ENCODE data around the gene RXRA.

The RXRA gene

DNA sequence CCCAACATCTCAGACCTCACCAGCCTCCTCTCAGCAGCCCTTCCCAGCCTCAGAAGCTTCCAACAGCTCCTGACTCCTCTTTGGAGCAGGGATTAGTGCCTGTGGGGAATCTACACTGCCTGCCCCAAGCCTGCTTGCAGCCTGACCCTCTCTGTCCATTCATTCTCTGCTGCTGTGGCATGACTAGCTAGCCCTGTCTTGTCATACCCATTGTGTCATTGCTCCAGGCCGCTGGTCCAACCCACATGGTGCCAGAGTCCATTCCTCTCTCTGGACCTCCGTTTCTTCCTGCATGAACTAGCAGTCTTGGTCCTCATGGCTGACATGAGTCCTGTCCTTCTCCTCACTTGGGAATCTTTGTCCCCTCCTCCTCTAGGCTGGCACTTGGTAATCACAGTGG lies 12.8 kb upstream of the RXRA start:
- DNase-seq (ENCODE audit: low read depth) = no peak

DNA sequence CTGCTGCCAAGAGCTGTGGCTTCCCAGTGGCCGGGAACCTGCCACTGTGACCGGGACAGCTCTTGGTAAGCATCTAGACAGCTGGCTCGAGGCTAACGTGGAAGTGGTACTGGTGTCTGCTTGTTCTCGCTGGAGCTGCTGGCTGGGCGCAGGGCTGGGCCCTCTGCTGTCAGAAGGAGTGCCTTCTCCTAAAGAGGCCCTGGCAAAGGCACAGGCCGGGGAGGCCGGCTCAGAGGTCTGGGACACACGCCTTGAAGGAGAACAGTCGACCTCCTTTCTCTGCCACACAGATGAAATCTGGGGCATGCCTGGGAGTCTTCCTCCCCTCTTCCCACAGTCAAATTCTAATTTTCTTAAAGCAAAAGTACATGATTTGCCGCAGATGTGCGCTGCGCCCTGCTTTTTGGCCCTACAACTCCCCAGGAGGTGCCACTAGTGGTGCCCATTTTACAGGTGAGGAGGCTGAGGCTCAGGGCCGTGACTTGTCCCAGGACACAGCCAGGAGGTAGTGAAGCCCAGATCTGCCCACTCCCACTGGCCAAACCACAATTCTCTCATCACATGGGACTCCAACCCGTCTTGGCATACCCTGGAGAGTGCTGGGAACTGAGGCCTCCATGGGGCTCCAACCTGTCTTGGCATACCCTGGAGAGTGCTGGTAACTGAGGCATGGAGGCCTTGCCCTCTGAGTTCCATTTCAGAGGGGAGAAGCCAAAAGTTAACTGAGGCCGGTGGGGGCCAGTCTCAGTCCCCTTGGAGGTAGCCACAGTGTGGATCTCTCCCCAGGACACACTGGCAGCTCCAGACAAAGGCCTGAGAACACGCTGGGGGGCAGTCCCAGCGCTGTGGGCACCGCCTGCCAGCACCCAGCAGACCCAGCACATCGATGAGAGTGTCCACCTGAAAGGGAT lies 12.0 kb upstream of the RXRA start:
- no peak for DNase-seq (ENCODE audit: low read depth)

GRCh38 chr9:134314950-134315715 lies 11.1 kb upstream of the RXRA start:
- no peak for DNase-seq (ENCODE audit: low read depth)

DNA sequence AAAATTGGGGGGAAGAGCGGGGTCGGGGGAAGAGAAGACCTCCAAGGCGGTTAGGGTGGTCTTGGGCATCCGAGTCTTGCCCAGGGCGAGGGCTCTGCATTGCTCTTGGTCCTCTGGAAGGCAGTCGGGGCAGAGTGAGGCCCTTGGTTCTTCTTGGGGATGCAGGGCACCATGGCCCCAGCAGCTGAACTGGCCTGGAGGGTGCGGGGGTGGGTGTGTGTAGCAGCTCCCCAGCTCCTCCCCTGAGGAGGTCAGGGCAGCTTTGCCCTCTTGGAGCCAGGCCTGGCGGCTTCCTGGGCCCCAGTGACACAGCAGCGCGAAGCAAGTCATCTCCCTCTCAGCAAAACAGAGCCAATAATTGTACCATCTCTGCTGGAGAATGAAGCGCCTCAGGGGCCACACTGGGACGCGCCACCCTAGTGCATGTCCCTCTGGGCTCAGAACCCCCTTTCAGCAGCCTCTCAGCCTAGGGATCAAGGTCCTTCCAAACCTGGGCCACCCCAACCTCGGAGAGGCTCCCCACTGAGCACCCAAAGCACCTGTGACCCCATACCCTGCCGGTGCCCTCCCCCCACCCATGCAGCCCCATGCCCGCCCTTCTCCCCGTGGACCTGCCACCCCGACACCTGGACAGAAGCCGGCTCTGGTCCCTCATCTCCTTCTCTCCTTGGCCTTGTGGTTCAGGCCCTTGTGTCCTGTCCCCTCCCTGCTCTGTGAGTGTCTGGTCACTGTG lies 10.4 kb upstream of the RXRA start:
- no peak for DNase-seq (ENCODE audit: low read depth)

GRCh38 chr9:134316449-134317160 lies 9.7 kb upstream of the RXRA start:
- DNase-seq (ENCODE audit: low read depth) = no peak

GRCh38 chr9:134317400-134317789 lies 8.9 kb upstream of the RXRA start:
- DNase-seq (ENCODE audit: low read depth) = no peak

DNA sequence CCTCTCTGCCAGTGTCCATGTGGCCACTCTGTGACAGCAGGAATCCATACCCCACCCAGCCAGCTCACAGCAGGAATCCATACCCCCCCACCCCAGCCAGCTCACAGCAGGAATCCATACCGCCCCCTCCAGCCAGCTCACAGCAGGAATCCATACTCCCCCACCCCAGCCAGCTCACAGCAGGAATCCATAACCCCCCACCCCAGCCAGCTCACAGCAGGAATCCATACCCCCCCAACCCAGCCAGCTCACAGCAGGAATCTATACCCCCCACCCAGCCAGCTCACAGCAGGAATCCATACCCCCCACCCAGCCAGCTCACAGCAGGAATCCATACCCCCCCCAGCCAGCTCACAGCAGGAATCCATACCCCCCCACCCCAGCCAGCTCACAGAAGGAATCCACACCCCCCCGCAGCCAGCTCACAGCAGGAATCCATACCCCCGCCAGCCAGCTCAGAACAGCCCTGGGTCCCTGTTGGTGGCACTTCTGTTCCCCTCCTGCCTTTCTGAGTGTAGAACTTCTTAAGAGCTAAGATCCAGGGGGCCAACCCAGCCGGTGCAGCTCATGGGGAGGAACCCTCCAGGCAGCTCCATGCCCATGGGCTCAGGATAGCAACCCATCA lies 8.4 kb upstream of the RXRA start:
- DNase-seq (ENCODE audit: low read depth) = no peak

GRCh38 chr9:134318481-134318891 lies 7.8 kb upstream of the RXRA start:
- no peak for DNase-seq (ENCODE audit: low read depth)

- no peak for DNase-seq (ENCODE audit: low read depth)
Measured at GRCh38 chr9:134318941-134319305, 7.3 kb upstream of the RXRA start.

DNA sequence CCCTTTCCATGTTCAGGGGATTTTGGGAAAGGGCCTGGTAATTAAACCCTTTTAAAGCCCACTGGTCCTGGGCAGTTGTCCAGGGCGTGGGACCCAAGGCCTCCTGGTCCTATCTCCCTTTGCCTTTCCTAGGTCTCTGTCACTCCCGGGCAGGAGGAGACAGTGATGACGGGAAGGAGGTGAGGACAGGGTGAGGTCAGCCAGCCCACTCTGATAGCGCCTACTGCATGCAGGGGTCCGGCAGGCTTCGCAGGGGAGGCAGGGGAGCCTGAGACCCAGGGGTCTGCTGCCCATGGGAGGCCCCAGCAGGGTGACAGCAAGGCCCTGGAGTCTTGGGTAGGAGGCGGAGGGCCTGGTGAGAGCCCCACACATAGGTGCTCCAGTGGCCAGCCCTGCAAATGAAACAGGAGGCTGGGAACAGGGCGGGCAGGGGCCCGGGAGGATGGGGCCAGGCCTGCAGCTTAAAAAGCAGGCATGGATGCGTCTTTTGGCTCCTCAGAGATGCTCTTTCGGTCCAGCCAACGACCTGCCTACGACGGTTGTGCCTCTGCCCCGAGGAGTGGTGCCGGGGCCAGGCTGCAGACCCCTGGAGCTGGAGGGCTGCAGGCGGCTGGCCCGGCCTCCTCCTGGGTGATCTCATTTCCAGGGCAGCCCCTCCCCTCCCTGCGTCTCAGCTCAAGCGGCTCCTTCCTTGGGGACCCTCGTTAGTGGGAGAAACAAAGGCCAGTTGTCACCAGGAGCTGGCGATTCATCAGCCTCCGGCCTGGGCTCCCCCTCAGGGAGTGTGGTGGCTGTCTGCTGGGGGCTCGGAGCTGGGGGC lies 6.7 kb upstream of the RXRA start:
- DNase-seq (ENCODE audit: low read depth) = no peak

- DNase-seq (ENCODE audit: low read depth) = no peak
Measured at GRCh38 chr9:134320126-134320867, 6.0 kb upstream of the RXRA start.

DNA sequence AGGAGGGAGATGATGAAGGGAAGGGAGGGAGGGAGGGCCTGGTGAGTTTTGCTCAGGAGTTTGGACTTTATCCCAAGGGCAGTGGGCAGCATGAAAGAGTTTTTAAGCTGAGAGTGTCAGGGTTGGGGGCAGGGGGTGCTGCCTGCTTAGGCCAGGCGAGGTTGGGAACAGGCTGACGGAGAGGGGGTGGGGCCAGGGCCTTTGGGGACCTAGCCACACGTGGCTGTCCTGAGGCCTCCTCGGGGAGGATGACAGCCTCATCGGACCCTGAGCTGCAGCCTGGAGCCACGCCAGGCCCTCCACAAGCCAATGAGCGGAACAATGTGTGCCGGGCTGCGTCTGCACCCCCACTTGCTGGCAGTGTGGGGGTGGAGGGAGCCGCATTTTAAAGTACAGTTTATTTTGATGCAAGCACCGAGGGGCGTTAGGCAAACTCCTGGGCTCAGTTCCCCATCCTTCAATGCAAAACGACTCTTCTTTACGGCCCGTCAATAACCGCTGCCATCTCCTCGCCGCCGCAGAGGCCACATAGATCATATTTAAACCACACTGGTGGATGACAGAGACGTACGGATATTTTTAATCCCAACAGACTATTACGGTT lies 5.3 kb upstream of the RXRA start:
- DNase-seq (ENCODE audit: low read depth) = no peak

GRCh38 chr9:134321531-134321930 lies 4.7 kb upstream of the RXRA start:
- no peak for DNase-seq (ENCODE audit: low read depth)

GRCh38 chr9:134321946-134322741 lies 4.1 kb upstream of the RXRA start:
- DNase-seq (ENCODE audit: low read depth) = no peak

DNA sequence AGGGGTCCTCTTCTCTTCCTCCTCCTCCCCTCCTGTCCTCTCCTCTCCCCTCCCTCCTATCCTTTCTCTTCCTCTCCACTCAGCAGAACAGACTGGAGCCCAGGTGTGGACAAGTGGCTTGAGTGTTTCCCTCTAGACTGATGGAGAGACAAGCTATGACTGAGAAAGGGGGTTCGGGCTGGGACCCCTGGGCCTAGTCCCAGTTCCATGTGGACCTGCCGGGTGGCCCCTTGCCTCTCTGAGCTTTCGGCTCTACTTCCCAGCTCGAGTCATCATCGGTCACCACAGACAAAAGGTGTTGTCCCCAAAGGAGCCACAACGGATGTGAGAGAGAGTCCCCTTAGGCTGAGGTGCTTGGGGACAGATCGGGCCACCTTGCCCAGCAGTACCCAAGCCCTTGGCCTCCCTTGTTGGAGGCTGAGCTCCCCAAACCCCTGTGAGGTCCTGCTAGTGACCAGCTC lies 3.4 kb upstream of the RXRA start:
- no peak for DNase-seq (ENCODE audit: low read depth)

DNA sequence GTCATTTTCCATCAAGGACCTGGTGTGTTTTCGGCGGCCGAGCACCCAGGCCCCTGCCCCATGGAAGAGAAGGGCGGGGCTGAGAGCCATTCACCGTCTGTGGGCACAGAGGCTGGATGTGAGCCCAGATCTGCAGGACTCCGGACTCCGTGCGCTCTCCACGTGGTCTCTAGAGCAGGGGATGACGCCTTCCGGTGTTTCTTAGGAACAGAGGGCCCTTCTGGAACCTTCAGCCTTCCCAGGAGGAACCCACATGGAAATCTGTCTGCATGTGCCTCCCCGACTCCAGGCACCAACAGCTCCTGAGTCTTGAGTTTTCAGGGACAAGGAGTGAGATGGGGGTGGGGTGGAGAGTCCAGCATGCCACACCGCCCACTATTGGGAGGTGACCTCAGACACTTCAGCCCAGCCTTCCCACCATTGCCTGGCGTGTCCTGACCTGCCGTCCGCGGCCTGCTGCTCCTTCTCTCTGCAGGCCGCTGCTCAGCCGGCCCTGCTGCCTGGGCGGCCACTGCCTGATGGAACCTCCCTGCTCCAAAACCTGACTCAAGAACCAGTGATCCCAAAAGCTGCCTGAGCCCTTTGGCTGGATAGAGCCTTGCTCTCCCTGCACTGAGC lies 2.4 kb upstream of the RXRA start:
- no peak for DNase-seq (ENCODE audit: low read depth)

DNA sequence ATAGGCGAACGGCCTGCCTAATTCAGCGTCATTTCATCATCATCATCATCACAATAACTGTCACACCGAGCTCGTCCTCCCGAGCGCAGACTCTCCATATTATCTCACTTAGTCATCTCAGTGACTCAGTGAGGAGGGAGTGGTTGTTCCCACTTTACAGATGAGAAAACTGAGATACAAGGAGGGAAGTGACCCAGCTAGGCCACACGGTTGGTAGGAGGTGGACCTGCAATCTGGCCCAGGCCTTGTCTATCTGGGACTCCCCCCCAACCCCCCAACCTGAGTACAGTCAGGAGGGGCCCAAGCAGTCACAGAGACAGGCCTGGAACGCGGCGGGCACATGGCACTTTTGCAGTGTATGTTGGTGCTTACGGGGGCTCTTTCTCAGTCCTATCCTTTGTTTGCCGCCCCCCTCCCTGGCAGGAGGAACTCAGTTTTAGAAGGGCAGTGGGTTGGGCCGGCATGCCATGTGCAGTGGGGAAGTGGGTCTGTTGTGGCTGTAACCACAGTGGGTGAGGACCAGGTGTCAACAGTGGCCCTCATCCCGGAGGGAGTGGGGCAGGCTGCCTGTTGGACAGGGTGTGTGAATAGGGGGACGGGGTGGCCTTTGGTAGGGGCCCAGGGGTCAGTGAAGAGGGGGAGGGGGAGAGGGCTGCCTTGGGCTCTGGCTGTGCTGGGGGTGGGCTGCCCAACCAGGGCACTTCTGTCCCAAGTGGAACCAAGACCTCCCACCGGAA lies 1.7 kb upstream of the RXRA start:
- no peak for DNase-seq (ENCODE audit: low read depth)

Data from fibroblast of the conjunctiva (primary cell).